ENCODE results near the gene PROSER1.
"Not testable (repeated sequence)": the region's sequence is repeated elsewhere in the genome, so short reads cannot be mapped to it uniquely, and the experiment has no call there.

Gene PROSER1

GRCh38 chr13:39037880-39038568 is at the start of gene PROSER1, which contains the start of gene NHLRC3:
PROSER1 (minus strand) TSS chr13:39038089; CDS start chr13:39037242, 847 bp downstream.
NHLRC3 (plus strand) TSS chr13:39038456; CDS start chr13:39038640, 184 bp downstream.
- peak; percentile 72 for DNase-seq

GRCh38 chr13:39086251-39086945 is 48.5 kb upstream of the PROSER1 start:
- DNase-seq, result not testable (repeated sequence)

GRCh38 chr13:39073983-39074382 is 36.1 kb upstream of the PROSER1 start:
- no peak for DNase-seq

- no peak for DNase-seq
Observed at GRCh38 chr13:39072842-39073241, 35.0 kb upstream of the PROSER1 start.

GRCh38 chr13:39062004-39062403 is 24.1 kb upstream of the PROSER1 start:
- DNase-seq, result no peak

DNA sequence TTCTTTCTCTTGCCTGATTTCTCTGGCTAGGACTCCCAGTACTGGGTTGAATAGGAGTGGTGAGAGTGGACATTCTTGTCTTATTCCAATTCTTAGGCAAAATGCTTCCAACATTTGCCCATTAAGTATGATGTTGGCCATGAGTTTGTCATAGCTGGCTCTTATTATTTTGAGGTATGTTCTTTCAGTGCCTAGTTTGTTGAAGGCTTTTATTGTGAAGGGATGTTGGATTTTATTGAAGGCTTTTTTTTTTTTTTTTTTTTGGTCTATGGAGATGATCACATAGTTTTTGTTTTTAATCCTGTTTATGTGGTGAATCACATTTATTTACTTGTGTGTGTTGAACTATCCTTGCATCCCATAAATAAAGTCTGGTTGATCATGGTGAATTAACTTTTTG is 20.2 kb upstream of the PROSER1 start:
- no peak for DNase-seq

- no peak for DNase-seq
Observed at GRCh38 chr13:39056018-39056417, 18.1 kb upstream of the PROSER1 start.

GRCh38 chr13:39054112-39054511 is 16.2 kb upstream of the PROSER1 start:
- no peak for DNase-seq

GRCh38 chr13:39052944-39053343 is 15.1 kb upstream of the PROSER1 start:
- DNase-seq, result no peak

DNA sequence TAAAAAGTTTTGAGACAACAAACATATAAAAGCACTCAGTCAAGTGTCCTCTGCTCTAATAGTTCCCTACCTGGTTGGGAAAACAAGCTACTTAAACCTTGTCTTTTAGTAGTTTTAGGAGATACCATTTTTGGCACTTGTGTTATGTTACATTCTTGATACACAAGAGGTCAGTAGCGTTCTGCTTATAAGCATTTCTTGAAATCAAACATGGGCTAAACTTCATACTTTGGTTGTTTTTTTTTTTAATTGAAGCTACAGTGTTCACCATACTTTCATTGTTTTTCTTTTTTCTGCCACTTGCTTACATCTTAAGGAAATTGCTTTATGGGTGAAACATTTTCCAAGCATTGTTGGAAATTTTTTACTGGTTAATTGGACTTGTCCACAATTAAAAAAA is 13.3 kb upstream of the PROSER1 start:
- no peak for DNase-seq

- DNase-seq, result no peak
Observed at GRCh38 chr13:39049274-39049673, 11.4 kb upstream of the PROSER1 start.

DNA sequence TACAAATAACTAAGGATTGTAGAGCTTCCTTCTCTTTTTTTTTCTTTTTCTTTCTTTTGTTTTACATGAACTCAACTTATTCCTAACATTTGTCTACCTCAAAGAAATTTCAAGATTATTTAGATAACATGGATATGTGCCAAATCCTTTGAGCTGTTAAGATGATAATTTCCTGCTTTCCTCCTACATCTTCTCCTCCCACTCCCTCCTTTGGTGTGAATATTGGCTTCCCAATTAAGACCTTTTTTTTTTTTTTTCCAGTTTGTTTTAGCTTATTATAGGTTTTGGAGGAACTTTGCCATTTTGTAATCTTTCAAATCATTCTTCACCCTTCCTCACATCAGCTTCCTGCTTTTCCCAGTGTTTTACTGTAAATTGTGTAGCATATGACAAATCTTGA is 10.9 kb upstream of the PROSER1 start:
- no peak for DNase-seq

- no peak for DNase-seq
Observed at GRCh38 chr13:39047560-39047959, 9.7 kb upstream of the PROSER1 start.

GRCh38 chr13:39044536-39044935 is 6.6 kb upstream of the PROSER1 start:
- no peak for DNase-seq

- no peak for DNase-seq
Observed at GRCh38 chr13:39040206-39040605, 2.3 kb upstream of the PROSER1 start.

DNA sequence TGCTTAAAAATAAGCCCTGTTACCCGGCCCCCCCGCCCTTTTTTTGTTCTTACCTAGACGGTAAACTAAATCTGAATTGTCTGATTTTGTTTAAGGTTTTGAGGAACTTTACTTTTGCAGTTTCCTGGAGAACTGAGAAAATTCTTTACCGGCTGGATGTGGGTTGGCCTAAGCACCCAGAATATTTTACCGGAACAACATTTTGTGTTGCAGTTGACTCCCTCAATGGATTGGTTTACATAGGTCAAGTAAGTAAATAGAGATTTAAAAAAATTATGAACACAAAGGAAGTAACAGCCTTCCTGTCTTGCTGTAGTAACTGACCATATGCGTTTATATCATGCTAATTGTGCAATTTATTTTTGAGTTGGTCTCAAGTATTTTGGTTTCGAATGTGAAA is 1.2 kb upstream of the PROSER1 start:
- no peak for DNase-seq

DNA sequence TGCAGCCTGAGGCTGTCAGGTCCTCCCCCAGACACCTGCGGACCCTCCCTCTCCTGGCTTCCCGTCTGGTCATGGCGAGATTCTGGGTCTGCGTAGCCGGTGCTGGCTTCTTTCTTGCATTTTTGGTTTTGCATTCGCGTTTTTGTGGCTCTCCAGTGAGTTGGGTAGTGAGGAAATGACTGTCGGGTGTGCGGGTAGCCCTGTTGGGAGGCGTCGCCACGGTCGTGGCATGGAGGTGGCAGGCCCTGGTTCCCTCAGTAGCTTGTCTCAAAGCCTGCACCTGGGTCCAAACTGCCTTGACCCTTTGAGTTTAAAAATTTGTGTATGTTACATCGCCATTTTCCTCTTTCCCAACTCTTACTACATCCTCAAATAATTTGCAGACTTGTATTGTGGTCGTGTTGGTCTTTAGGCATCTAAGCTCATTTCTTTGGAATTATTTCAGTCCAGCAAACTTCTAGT is 711 bp upstream of the PROSER1 start:
- DNase-seq, result no peak

DNA sequence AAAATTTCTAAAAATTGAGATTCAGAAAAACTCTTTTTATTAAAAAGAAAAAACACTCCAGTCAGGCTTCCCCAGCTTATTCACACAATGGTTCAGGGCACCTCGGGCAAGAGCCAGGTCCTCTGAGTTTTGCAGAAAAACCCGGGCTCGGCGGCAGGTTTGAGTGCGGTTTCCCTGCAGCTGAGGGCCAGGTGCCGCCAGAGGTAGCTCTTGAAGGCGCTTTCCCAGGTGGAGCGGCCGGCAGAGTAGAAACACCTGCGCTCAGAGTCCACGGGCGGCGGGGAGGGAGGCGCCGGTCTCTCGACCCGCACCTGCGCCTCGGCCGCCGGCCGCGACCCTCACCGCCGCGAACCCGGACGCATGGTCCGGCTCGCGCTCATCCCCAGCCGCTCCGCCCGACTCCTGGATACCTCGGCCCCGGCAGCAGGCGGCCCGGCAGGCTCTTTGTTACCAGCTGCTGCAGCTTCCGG is 444 bp downstream of the PROSER1 start:
- peak; percentile 23 for DNase-seq

GRCh38 chr13:39036212-39036611 is 1.7 kb downstream of the PROSER1 start:
- DNase-seq, result peak; percentile 13

- no peak for DNase-seq
Observed at GRCh38 chr13:39035799-39036198, 2.1 kb downstream of the PROSER1 start.

DNA sequence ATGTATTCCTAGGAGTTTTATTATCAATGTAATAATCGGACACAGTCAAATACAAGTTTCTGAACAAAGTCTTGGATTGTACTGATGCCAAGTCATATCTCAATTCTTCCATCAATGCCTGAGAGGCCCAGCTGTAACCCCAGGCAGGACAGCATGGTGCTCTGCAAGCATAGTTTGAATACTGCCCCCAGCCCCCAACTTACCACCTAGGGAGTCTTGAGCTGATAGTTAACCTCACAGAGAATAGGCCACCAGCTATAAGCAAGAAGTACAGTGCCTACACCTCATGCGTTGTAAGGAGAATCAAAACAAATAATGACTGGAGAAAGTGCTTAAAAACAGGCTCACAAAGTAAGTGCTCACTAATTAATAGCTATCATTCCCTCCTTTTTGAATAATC is 2.7 kb downstream of the PROSER1 start:
- no peak for DNase-seq

DNA sequence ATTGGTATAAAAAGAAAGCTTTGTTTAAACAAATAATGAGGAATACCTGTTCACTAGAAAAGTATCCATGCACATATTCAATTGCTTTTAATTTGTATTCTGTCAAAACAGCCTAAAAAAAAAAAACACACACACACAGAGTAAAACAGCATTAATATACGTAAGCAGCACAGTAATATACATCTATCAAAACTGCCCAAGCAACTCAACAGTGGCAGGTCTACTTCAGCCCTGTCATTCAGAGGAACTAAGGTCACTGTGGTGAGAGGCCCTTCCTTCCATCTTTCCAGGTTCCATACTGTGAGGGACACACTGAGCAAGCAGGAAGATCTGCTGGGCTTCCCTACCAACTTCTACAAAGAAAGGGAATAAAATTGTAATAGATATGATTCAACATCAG is 3.8 kb downstream of the PROSER1 start:
- no peak for DNase-seq

DNA sequence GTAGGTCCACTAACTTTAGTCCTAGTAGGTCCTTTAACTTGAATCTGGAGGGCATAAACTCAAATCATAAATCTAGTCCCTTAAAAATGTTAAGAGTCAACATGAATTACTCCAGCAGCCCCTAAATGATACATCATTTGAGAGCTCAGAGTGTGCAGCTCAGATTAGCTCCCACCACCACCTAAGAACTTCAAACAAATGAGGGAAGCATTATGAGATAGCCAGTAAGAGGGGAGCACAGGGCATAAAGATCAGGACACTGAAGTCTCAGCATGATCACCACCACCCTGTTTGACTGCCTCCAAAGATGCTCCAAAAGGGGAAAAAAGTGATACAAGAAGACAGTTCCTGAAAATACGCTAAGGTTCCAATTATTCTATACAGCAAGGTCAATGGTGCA is 5.7 kb downstream of the PROSER1 start:
- DNase-seq, result no peak

GRCh38 chr13:39025433-39025839 is 12.5 kb downstream of the PROSER1 start:
- no peak for DNase-seq
